ENCODE results near the gene UROC1.

- no peak for TF ChIP-seq CTCF (conservative IDR thresholded peaks at IDR 0.05 in 1 of 2, IDR thresholded peaks at IDR 0.05 in 1 of 2; ENCODE audit: extremely low read depth in 1 of 2, insufficient read depth in 1 of 2, low read depth in 1 of 2, low read length in 2 of 2)
- no peak for TF ChIP-seq EZH2 (IDR thresholded peaks at IDR 0.05; ENCODE audit: borderline replicate concordance, low read length)
These were observed 27.0 kb downstream of the UROC1 start for GRCh38 chr3:126490619-126491018.
